ENCODE measurements around the gene METTL8. TPM values are rescaled to one million over a fixed set of nuclear protein-coding genes. Genes with fewer than 3 reads are reported as not detected.

The METTL8 gene
- polyA plus RNA-seq, 1 of the 3 experiments (the other 2 are of a cell fraction): 5.1 TPM

GRCh38 chr2:171432206-171432968 lies 1.4 kb downstream of the METTL8 start:
- peak overlapping the region; percentile 88; the same call in 1 of the 2 replicates for H3K9ac ChIP-seq

GRCh38 chr2:171431677-171432167 lies 2.1 kb downstream of the METTL8 start:
- no peaks in the 10 kb centered on the region for H3K9me2 ChIP-seq
- H3K9me3 ChIP-seq: peaks cover 9% of the 10 kb centered on the region; the same call in 1 of the 2 replicates
- no peaks in the 10 kb centered on the region for H4K20me1 ChIP-seq (ENCODE audit: insufficient read depth)
- no peak for DNase-seq
- H3K9ac ChIP-seq: no peak overlapping the region
- H3K4me2 ChIP-seq: no peak overlapping the region
- peaks cover 43% of the 10 kb centered on the region for H3K79me2 ChIP-seq (ENCODE audit: insufficient read depth)
- H3K27me3 ChIP-seq (ENCODE audit: insufficient read depth): no peaks in the 10 kb centered on the region
- ChIA-PET POLR2A (interaction anchor here (0.5 to 1.1 kb wide), 2 partner anchors 16 to 284 kb away, joined by 3 to 4 read pairs; no protein-coding TSS in a partner anchor), CTCF (interaction anchor here (1.0 to 1.5 kb wide), 3 partner anchors 15 to 503 kb away, joined by 3 to 11 read pairs (median 7); partner anchors contain the start of gene GORASP2)
- no peak overlapping the region for H3K4me3 ChIP-seq (ENCODE audit: low read depth in 2 of 2, low read length in 1 of 2)
- WGBS (ENCODE audit: low lambda C conversion rate): 98% methylated on average over 9 of the region's 9 CpGs
- H3K27ac ChIP-seq (ENCODE audit: low read depth in 2 of 2, low read length in 1 of 2): no peak overlapping the region
- H3F3A ChIP-seq (replicated peaks; ENCODE audit: insufficient read depth): peaks cover 27% of the 10 kb centered on the region
- H3K4me1 ChIP-seq (ENCODE audit: control insufficient read depth in 1 of 2, insufficient read depth in 2 of 2, low read depth in 1 of 2, low read length in 1 of 2): peaks cover 0 to 10% of the 10 kb centered on the region in 2 experiments; a peak in 2 of 4 replicates
- no peak overlapping the region for H2AFZ ChIP-seq (ENCODE audit: low read depth)
- TF ChIP-seq RAD21 (IDR thresholded peaks at IDR 0.05; ENCODE audit: low read length) (no peak), EP300 (IDR thresholded peaks at IDR 0.05; ENCODE audit: borderline replicate concordance in 1 of 2, low read depth in 1 of 2, low read length in 1 of 2) (no peak), IRF3 (IDR thresholded peaks at IDR 0.05; ENCODE audit: low read depth, low read length) (no peak), RXRA (IDR thresholded peaks at IDR 0.05; ENCODE audit: borderline replicate concordance, low read depth) (no peak), NRF1 (IDR thresholded peaks at IDR 0.05; ENCODE audit: low read depth, low read length) (no peak), CTCF (IDR thresholded peaks at IDR 0.05) (no peak), SIN3A (IDR thresholded peaks at IDR 0.05; ENCODE audit: borderline replicate concordance, low read depth, low read length) (no peak), TAF1 (IDR thresholded peaks at IDR 0.05; ENCODE audit: borderline replicate concordance, low read depth, low read length) (no peak), FOXJ3 (CRISPR knock-in tag; IDR thresholded peaks at IDR 0.05) (no peak), GATA2 (CRISPR knock-in tag; IDR thresholded peaks at IDR 0.05) (no peak), JUND (IDR thresholded peaks at IDR 0.05) (no peak), REST (IDR thresholded peaks at IDR 0.05; ENCODE audit: low read depth, low read length) (no peak)
- peaks cover 4 to 14% of the 10 kb centered on the region in 2 experiments for H3K36me3 ChIP-seq (replicated peaks in 1 of 2; ENCODE audit: control insufficient read depth in 1 of 2, insufficient read depth in 2 of 2, low read length in 1 of 2)

More at GRCh38 chr2:171432206-171432968, 1.4 kb downstream of the METTL8 start:
- Histone ChIP-seq H3K9me3 (peaks cover 9% of the 10 kb centered on the region; the same call in 1 of the 2 replicates), H3K27ac (ENCODE audit: low read depth in 2 of 2, low read length in 1 of 2) (peak overlapping the region in 1 of 2 experiments; percentile 92; a peak in 1 of 4 replicates), H4K20me1 (ENCODE audit: insufficient read depth) (no peaks in the 10 kb centered on the region), H3K4me3 (ENCODE audit: low read depth in 2 of 2, low read length in 1 of 2) (peak overlapping the region; percentile 88 to 90; a peak in 3 of 4 replicates), H3K4me1 (ENCODE audit: control insufficient read depth in 1 of 2, insufficient read depth in 2 of 2, low read depth in 1 of 2, low read length in 1 of 2) (peaks cover 0 to 10% of the 10 kb centered on the region in 2 experiments; a peak in 2 of 4 replicates), H3F3A (replicated peaks; ENCODE audit: insufficient read depth) (peaks cover 34% of the 10 kb centered on the region), H3K79me2 (ENCODE audit: insufficient read depth) (peaks cover 39% of the 10 kb centered on the region), H3K27me3 (ENCODE audit: insufficient read depth) (no peaks in the 10 kb centered on the region), H3K4me2 (peak overlapping the region; percentile 92), H2AFZ (ENCODE audit: low read depth) (peak overlapping the region; percentile 93), H3K9me2 (no peaks in the 10 kb centered on the region), H3K36me3 (replicated peaks in 1 of 2; ENCODE audit: control insufficient read depth in 1 of 2, insufficient read depth in 2 of 2, low read length in 1 of 2) (peaks cover 9 to 21% of the 10 kb centered on the region in 2 experiments)
- 84% methylated on average over 4 of the region's 4 CpGs for WGBS (ENCODE audit: low lambda C conversion rate)
- ChIA-PET CTCF (interaction anchor here (0.6 to 2.4 kb wide), 3 partner anchors 16 to 503 kb away, joined by 3 to 11 read pairs (median 5); partner anchors contain the start of gene GORASP2), POLR2A (interaction anchor here (1.1 kb wide), 1 partner anchor 16 kb away, joined by 4 read pairs; no protein-coding TSS in a partner anchor)
- DNase-seq: no peak
- TF ChIP-seq TCF12 (IDR thresholded peaks at IDR 0.05) (no peak), NFIC (IDR thresholded peaks at IDR 0.05; ENCODE audit: borderline replicate concordance) (no peak), POLR2AphosphoS5 (IDR thresholded peaks at IDR 0.05; ENCODE audit: low read depth, low read length) (no peak)
